NT2/D1 (cell line): Measurements from ENCODE around the gene PARVA.

ENCODE experiments used
- SUZ12 ChIP-seq: IDR thresholded peaks from 2 replicates; pipeline ENCODE4 v1.6.1; 2011; ENCODE audit not compliant: insufficient read length, insufficient read depth; ENCODE audit errors: extremely low read depth
- YY1 ChIP-seq: IDR thresholded peaks from 2 replicates; pipeline ENCODE4 v1.6.1; 2011; ENCODE audit not compliant: insufficient read length, insufficient read depth
- ZNF274 ChIP-seq: IDR thresholded peaks from 2 replicates; pipeline ENCODE4 v1.6.1; 2011; ENCODE audit warnings: mild to moderate bottlenecking, low read depth, low read length

GRCh38 chr11:12482839-12483238 is 105.5 kb downstream of the PARVA start:
- TF ChIP-seq YY1 (no peak), ZNF274 (no peak), SUZ12 (no peak)
